Nephron progenitor cell (in vitro differentiated cells): ENCODE results near the gene MINDY2.

Experiments
- DNase-seq: peaks from one replicate; pipeline ENCODE4 v3.0.0; 2021
- H3K27ac Mint-ChIP-seq: 2 replicates; pipeline ENCODE4 v1.8.0; 2021; ENCODE audit warnings: mild to moderate bottlenecking, moderate library complexity, mixed read lengths
- H3K27me3 Mint-ChIP-seq: 2 replicates; pipeline ENCODE4 v1.8.0; 2021; ENCODE audit warnings: mild to moderate bottlenecking, low read depth, mixed read lengths; ENCODE audit not compliant: poor library complexity
- H3K36me3 Mint-ChIP-seq: 2 replicates; pipeline ENCODE4 v1.8.0; 2021; ENCODE audit warnings: low read depth, mixed read lengths
- H3K4me1 Mint-ChIP-seq: 2 replicates; pipeline ENCODE4 v1.8.0; 2021; ENCODE audit warnings: mixed read lengths
- H3K4me3 Mint-ChIP-seq: 2 replicates; pipeline ENCODE4 v1.8.0; 2021; ENCODE audit warnings: mild to moderate bottlenecking, moderate library complexity, mixed read lengths
- H3K9me3 Mint-ChIP-seq: 2 replicates; pipeline ENCODE4 v1.8.0; 2021; ENCODE audit warnings: mild to moderate bottlenecking, moderate library complexity, mixed read lengths
- TF ChIP-seq, protein P1 (sequence below): fragments of 200-600 bp; sonication (generic); IDR thresholded peaks from 2 replicates; pipeline ENCODE4 v1.5.0; 2021; ENCODE audit warnings: antibody characterized with exemption

Gene MINDY2

DNA sequence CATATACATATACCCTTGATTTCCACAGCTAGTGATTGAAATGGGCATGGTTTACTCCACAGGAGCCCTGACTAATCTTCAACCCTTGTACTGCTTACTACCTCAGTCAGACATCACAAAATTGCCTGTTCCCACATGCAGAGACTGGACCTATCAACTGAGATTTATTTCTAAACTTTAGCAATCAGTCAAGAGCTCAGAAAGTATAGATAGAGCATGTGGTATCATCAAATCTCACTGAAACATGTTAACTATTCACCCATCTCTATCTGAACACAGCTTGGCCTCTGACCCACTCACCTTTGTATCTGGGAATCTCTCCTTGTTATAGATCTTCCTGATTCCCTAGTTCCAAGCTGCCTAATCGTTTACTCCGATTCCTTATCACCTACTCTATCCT lies 36.2 kb upstream of the MINDY2 start:
- Mint-ChIP-seq H3K4me1 (peaks cover 19% of the 10 kb centered on the region), H3K9me3 (peaks cover 9% of the 10 kb centered on the region), H3K36me3 (peaks cover 33% of the 10 kb centered on the region), H3K27ac (peak overlapping the region; percentile 50), H3K4me3 (no peak overlapping the region), H3K27me3 (no peaks in the 10 kb centered on the region)
- TF ChIP-seq, protein P1, sequence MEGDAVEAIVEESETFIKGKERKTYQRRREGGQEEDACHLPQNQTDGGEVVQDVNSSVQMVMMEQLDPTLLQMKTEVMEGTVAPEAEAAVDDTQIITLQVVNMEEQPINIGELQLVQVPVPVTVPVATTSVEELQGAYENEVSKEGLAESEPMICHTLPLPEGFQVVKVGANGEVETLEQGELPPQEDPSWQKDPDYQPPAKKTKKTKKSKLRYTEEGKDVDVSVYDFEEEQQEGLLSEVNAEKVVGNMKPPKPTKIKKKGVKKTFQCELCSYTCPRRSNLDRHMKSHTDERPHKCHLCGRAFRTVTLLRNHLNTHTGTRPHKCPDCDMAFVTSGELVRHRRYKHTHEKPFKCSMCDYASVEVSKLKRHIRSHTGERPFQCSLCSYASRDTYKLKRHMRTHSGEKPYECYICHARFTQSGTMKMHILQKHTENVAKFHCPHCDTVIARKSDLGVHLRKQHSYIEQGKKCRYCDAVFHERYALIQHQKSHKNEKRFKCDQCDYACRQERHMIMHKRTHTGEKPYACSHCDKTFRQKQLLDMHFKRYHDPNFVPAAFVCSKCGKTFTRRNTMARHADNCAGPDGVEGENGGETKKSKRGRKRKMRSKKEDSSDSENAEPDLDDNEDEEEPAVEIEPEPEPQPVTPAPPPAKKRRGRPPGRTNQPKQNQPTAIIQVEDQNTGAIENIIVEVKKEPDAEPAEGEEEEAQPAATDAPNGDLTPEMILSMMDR, result no peak
- DNase-seq, result no peak

DNA sequence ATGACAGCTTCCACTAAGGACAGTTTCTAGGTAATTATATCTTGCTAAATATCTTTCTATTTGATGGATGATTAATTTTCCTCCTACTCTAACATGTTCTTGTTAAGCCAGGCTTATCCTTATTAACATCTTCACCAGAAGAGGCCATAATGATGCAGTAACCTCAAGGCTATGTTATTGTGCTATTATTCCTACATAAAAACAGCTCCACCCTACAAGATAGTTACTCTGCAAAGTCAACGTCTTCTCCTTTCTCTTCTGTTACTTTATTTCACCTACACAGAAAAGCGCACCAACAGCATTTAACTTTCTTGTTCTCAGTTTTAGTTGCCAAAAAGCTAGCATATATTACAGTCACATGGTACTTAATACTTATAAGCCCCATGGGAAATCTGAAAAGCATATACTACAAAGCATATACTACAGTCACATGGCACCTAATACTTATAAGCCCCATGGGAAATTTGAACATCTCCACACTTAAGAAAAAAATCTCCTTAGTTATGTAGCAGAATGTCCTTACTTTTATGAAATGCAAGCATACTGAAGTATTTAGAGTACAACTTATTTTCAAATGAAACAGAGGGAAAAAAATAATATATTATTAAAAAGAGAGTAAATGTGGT lies 35.0 kb upstream of the MINDY2 start:
- peaks cover 11% of the 10 kb centered on the region for H3K4me1 Mint-ChIP-seq
- H3K27me3 Mint-ChIP-seq, result no peaks in the 10 kb centered on the region
- H3K4me3 Mint-ChIP-seq, result no peak overlapping the region
- no peak overlapping the region for H3K27ac Mint-ChIP-seq
- H3K9me3 Mint-ChIP-seq, result peaks cover 9% of the 10 kb centered on the region
- TF ChIP-seq, protein P1, result no peak
- DNase-seq, result no peak
- peaks cover 23% of the 10 kb centered on the region for H3K36me3 Mint-ChIP-seq

DNA sequence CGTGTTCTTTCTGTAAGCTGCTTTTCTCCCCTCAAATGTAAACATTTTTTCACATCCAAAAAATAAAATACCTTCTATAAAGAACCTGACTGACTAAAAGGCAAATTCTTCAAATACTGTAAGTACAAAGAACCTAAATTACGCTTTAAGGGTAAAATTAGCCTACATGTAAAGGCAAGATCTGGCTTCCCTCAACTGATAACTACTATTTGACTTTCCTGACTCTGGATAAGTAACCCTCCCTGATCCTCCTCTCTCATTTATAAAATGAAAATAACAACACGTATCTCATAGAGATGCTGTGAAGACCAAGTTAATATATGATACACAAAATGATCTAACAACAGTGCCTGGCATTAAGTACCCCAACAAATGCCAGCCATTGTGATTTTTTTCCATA lies 33.8 kb upstream of the MINDY2 start:
- H3K27me3 Mint-ChIP-seq, result no peaks in the 10 kb centered on the region
- H3K27ac Mint-ChIP-seq, result no peak overlapping the region
- TF ChIP-seq, protein P1, result no peak
- H3K4me1 Mint-ChIP-seq, result peaks cover 23% of the 10 kb centered on the region
- H3K36me3 Mint-ChIP-seq, result peaks cover 12% of the 10 kb centered on the region
- no peak for DNase-seq
- H3K9me3 Mint-ChIP-seq, result peaks cover 1% of the 10 kb centered on the region
- no peak overlapping the region for H3K4me3 Mint-ChIP-seq

DNA sequence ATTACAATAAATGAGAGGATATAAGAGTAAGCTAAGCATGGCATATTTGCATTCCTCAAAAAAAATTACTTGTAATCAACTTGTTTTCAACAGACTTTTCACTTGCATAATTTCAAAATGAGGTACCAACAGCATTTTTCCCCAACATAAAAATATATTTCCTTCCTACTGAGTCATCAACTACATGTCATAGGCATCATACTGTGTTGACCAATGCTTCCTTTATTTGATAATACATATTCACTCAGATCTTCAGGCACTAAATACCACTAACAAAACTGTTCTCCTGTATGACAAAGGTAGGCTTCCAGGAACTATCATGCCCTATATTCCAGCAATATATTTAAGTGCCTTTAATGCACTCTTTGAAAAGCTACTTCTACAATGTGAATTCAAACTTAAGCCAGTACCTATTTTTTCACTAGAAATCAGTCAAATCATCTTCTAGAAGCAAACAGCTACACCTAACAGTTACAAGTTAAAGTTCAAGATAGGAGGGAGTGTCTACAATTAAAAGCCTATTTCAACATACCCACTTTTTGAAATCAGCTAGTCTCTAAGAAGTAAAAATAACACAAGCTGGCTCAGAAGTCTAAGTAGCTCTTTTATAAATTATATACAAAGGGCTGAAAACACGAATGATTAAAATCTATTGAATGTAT lies 32.9 kb upstream of the MINDY2 start:
- no peak for DNase-seq
- Mint-ChIP-seq H3K4me1 (peaks cover 32% of the 10 kb centered on the region), H3K27ac (no peak overlapping the region), H3K27me3 (no peaks in the 10 kb centered on the region), H3K4me3 (no peak overlapping the region), H3K9me3 (no peaks in the 10 kb centered on the region), H3K36me3 (peaks cover 4% of the 10 kb centered on the region)
- TF ChIP-seq, protein P1, result no peak

DNA sequence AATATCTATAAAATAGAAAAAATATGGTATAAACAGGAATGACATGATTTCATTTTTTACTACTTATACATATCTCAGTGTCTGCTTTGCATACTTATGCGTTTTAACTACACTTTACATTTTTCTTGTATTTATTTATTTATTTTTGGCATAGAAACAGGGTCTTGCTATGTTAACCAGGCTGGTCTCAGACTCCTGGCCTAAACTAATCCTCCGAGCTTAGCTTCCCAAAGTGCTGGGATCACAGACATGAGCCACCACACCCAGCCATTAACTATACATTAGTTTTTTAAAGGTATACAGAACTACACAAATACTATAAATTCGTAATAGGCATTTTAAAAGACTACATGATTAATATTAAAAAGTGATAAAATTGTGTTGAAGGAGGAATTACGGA lies 30.7 kb upstream of the MINDY2 start:
- Mint-ChIP-seq H3K9me3 (no peaks in the 10 kb centered on the region), H3K27me3 (no peaks in the 10 kb centered on the region), H3K27ac (no peak overlapping the region), H3K4me3 (no peak overlapping the region), H3K4me1 (peaks cover 35% of the 10 kb centered on the region), H3K36me3 (peaks cover 5% of the 10 kb centered on the region)
- TF ChIP-seq, protein P1, result no peak
- no peak for DNase-seq

DNA sequence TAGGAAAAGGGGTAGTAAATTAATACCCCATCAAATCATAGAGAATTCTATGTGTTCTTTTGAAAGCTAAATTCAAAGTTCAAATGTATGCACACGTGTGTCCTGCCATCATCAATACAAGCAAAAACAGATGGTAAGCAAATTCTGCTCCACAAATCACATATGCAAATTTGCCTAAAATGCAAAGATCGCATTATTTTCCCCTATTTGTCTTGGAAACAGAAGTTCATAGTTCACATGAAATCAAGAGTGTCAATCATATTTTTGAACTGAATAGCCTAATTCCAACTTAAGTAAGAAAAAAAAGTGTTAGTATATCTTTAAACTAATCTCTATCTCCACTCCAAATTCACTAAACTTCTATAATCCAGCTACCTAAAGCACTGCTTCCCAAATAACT lies 30.1 kb upstream of the MINDY2 start:
- H3K4me3 Mint-ChIP-seq, result no peak overlapping the region
- DNase-seq, result no peak
- H3K36me3 Mint-ChIP-seq, result peaks cover 5% of the 10 kb centered on the region
- H3K4me1 Mint-ChIP-seq, result peaks cover 36% of the 10 kb centered on the region
- no peaks in the 10 kb centered on the region for H3K9me3 Mint-ChIP-seq
- TF ChIP-seq, protein P1, result no peak
- no peaks in the 10 kb centered on the region for H3K27me3 Mint-ChIP-seq
- H3K27ac Mint-ChIP-seq, result no peak overlapping the region
